ENCODE data around the gene NUDT2.
"Not testable (repeated sequence)": the region's sequence is repeated elsewhere in the genome, so short reads cannot be mapped to it uniquely, and the experiment has no call there.

Gene NUDT2

DNA sequence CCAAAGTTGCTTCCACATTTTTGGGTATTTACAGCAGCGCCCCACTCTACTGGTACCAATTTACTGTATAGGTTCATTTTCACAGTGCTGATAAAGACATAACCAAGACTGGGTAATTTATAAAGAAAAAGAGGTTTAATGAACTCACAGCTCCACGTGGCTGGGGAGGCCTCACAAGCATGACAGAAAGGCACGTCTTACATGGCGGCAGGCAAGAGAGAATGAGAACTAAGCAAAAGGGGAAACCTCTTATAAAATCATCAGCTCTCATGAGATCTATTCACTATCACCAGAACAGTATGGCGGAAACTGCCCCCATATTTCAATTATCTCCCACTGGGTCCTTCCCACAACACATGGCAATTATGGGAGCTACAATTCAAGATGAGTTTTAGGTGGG is 39.4 kb downstream of the NUDT2 start:
- not testable (repeated sequence) for FAIRE-seq; DNase-seq (ENCODE audit: extremely low spot score, insufficient read length, low read depth)

GRCh38 chr9:34369636-34370035 is 40.3 kb downstream of the NUDT2 start:
- DNase-seq (ENCODE audit: extremely low spot score, insufficient read length, low read depth) (no peak), FAIRE-seq (no peak)

- no peak for FAIRE-seq
- DNase-seq (ENCODE audit: extremely low spot score, insufficient read length, low read depth): no peak
These were observed 41.1 kb downstream of the NUDT2 start for GRCh38 chr9:34370335-34370969.

- FAIRE-seq (no peak), DNase-seq (ENCODE audit: extremely low spot score, insufficient read length, low read depth) (no peak)
These were observed 41.9 kb downstream of the NUDT2 start for GRCh38 chr9:34370970-34371880.

- FAIRE-seq: no peak
- no peak for DNase-seq (ENCODE audit: extremely low spot score, insufficient read length, low read depth)
These were observed 42.6 kb downstream of the NUDT2 start for GRCh38 chr9:34371886-34372466.

- FAIRE-seq: no peak
These were observed 43.2 kb downstream of the NUDT2 start for GRCh38 chr9:34372467-34373011.

GRCh38 chr9:34373749-34374148 is 44.4 kb downstream of the NUDT2 start:
- DNase-seq (ENCODE audit: extremely low spot score, insufficient read length, low read depth) (no peak), FAIRE-seq (no peak)

More at GRCh38 chr9:34372467-34373011, 43.2 kb downstream of the NUDT2 start:
- no peak for DNase-seq (ENCODE audit: extremely low spot score, insufficient read length, low read depth)

DNA sequence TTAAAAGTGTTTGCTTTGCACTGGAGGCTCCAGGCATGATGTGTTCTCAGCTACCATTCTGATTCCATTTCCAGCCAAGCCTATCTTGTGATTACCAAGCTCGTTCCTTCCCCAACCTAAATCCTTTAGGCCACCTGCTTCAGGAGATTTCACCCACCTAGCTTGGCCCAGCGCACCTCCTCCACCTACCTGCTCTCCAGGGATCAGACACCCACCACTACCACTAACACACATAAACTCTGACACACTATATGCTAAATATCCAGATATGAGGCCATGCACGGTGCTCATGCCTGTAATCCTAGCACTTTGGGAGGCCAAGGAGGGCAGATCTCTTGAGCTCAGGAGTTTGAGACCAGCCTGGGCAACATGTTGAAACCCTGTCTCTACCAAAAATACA is 45.0 kb downstream of the NUDT2 start:
- DNase-seq (ENCODE audit: extremely low spot score, insufficient read length, low read depth): no peak
- FAIRE-seq: no peak

DNA sequence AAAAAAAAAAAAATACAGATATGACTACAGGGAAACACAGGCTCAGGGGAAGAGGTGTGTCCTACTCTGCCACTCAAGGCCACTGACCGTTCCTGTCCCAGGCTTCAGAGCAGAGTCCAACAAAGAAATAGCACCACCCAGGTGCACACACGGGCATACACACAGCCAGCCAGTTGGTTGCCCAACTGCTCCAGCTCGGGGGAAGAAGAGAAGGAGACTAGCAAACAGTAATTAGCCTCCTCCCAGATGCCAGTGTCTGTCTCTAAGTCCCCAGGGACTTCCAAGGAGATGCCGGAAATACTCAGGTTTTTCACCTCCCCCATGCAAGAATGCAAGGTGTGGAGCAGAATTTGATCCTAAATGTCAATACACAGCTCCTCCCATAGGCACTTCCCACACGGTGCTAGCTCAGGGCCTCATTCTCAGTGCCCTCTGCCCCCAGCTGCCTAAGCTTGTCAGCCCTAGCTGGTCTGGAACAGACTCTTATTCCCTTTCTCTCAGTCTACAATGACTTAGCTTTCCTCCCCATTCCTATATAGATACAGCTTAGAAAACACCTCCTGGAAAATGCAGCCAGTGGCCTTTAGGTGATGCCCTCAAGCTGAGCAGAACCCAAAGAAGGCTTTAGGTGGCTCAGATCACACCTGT is 45.7 kb downstream of the NUDT2 start:
- DNase-seq (ENCODE audit: extremely low spot score, insufficient read length, low read depth) (no peak), FAIRE-seq (peak; percentile 36)

- DNase-seq (ENCODE audit: extremely low spot score, insufficient read length, low read depth) (peak; percentile 39), FAIRE-seq (peak; percentile 75)
These were observed 46.7 kb downstream of the NUDT2 start for GRCh38 chr9:34375901-34376595.

DNA sequence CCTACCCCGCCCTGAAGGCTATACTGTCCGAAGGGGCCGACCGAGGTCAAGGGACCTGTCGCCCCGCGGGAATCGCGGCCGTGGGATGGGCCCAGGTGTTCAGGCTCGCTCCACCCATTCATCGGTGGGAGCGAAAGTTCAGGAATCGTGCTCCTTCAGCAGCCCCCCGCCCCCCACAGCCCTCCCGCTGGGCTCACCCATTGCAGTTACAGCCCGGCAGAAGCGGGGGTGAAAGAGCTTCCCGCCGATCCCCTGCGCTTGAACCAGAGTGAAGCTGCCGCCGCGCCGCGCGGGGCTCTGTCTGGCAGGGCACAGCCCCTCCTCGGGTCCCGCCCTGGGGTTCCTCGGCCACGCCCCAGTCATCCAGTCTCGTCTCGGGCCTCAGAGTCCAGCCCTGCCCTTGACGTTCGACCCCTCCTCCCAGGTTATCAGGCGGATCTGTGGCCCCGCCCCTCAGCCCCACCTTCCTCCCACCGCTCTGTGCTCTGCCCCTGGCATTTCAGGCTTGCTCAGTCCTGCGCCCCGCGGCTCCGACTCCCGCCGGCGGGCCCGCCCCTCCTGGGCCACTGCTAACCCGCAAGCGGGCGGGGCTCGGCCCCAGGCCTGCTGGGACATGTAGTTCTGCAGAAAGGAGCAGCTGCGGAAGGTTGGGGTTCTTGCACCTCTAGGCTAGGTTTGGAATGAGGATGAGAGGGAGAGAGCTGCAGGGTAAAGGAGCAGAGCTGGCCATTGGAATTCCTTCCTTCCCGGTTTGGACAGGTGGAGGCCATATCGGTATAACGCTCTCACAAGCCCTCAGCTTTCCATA is 47.4 kb downstream of the NUDT2 start, which contains the start of gene MYORG:
TSS of gene MYORG (minus strand) at position 303 of the 808 bp plus-strand sequence. CDS start 3,955 bp downstream, outside the sequence.
- peak; percentile 99 for FAIRE-seq

DNA sequence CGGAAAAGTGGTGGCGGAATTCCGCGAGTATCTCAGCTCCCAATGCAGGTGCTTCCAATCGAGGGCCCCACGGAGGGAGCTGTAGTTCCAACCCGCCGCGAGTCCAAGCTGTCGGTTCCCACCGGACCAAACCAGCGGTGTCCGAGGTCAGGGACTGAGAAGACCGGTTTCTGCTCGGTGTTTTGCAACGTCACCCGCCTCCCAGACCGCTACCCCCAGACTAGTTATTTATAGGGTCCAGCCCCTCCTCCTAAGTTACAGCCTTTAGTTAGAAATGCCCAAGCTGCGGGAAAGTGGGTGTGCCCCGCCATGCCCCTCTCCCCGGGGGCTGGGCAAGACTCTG is 48.0 kb downstream of the NUDT2 start:
- FAIRE-seq: no peak
- no peak for DNase-seq (ENCODE audit: extremely low spot score, insufficient read length, low read depth)

More for the DNA sequence above, 47.4 kb downstream of the NUDT2 start, which contains the start of gene MYORG:
- DNase-seq (ENCODE audit: extremely low spot score, insufficient read length, low read depth): peak; percentile 95

- DNase-seq (ENCODE audit: extremely low spot score, insufficient read length, low read depth): no peak
- no peak for FAIRE-seq
These were observed 49.1 kb downstream of the NUDT2 start for GRCh38 chr9:34378376-34379060.

- FAIRE-seq (peak; percentile 96), DNase-seq (ENCODE audit: extremely low spot score, insufficient read length, low read depth) (peak; percentile 79)
These were observed 50.1 kb downstream of the NUDT2 start for GRCh38 chr9:34379334-34380033.

GRCh38 chr9:34380034-34380510 is 50.7 kb downstream of the NUDT2 start:
- FAIRE-seq: no peak

GRCh38 chr9:34380511-34381315 is 51.3 kb downstream of the NUDT2 start:
- DNase-seq (ENCODE audit: extremely low spot score, insufficient read length, low read depth) (peak; percentile 76), FAIRE-seq (peak; percentile 67)

More at GRCh38 chr9:34380034-34380510, 50.7 kb downstream of the NUDT2 start:
- no peak for DNase-seq (ENCODE audit: extremely low spot score, insufficient read length, low read depth)

Measured in GM18507 (cell line).